Peyer's patch (tissue), 4 donors: ENCODE measurements around the gene YBX2.
"Not testable (repeated sequence)": the region's sequence is repeated elsewhere in the genome, so short reads cannot be mapped to it uniquely, and the experiment has no call there.

ENCODE experiments used
- POLR2A ChIP-seq, 2 donors: fragments of 450-650 bp; IDR thresholded peaks; one replicate each; pipeline ENCODE4 v1.5.1; 2017; ENCODE audit warnings: antibody characterized with exemption in 2 of 2, mild to moderate bottlenecking in 2 of 2, moderate library complexity in 2 of 2
- TF ChIP-seq, protein P1 (sequence below), 6 experiments: fragments of 450-650 bp in 4 of 6; fragments of 200-600 bp in 2 of 6; sonication (generic) in 1 of 6; IDR thresholded peaks; one replicate each; pipeline ENCODE4 v1.5.1; 2017 to 2019; ENCODE audit warnings: antibody characterized with exemption in 6 of 6, mild to moderate bottlenecking in 3 of 6, moderate library complexity in 1 of 6

DNA sequence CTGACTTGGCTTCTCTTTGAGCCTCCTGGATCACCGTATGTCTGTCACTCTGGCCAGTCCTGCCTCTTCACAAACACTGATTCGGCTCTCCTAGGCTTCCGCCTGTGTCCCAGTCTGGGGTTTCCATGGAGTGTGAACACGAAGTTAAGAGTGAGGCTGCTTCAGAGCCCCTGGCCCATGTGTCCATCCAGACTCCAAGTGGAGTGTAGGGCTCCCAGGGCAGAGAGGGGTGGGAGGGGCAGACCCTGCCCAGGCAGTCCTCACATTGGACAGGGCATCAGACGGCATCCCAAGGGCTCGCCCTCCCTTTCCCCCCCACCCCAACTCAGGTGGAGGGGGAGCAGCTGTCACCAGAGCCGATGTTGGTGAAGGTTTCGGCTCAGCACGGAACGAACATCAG lies 50.6 kb downstream of the YBX2 start:
- TF ChIP-seq, protein P1, sequence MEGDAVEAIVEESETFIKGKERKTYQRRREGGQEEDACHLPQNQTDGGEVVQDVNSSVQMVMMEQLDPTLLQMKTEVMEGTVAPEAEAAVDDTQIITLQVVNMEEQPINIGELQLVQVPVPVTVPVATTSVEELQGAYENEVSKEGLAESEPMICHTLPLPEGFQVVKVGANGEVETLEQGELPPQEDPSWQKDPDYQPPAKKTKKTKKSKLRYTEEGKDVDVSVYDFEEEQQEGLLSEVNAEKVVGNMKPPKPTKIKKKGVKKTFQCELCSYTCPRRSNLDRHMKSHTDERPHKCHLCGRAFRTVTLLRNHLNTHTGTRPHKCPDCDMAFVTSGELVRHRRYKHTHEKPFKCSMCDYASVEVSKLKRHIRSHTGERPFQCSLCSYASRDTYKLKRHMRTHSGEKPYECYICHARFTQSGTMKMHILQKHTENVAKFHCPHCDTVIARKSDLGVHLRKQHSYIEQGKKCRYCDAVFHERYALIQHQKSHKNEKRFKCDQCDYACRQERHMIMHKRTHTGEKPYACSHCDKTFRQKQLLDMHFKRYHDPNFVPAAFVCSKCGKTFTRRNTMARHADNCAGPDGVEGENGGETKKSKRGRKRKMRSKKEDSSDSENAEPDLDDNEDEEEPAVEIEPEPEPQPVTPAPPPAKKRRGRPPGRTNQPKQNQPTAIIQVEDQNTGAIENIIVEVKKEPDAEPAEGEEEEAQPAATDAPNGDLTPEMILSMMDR (IDR thresholded peaks at IDR 0.05), result not testable (repeated sequence)
- not testable (repeated sequence) for TF ChIP-seq POLR2A (IDR thresholded peaks at IDR 0.05)
